WTC11 (cell line): ENCODE results near the gene FAM199X. TPM values are rescaled to one million over a fixed set of nuclear protein-coding genes. Genes with fewer than 3 reads are reported as not detected.

Experiments
- ATAC-seq: fragments of 200-7000 bp; cut with Tn5 transposase; 2 replicates; pipeline ENCODE4 v1.10.0; 2021; ENCODE audit warnings: mild to moderate bottlenecking, moderate library complexity
- Bru-seq: library from RNA; stranded (reverse); fragments of 400-500 nt; gene quantifications from one replicate; lab custom pipeline; 2021; lab: Mats Ljungman, UMichigan
- CTCF ChIA-PET: fragments of 300-600 bp; sonication (Branson Sonifier 250); formaldehyde crosslinking; loops from one replicate; lab custom pipeline; 2021; ENCODE audit warnings: antibody characterized with exemption; lab: Charles Lee
- POLR2A ChIA-PET: fragments of 350-600 bp; sonication (Branson Sonifier 250); formaldehyde crosslinking; loops from one replicate; lab custom pipeline; 2021; ENCODE audit warnings: antibody characterized with exemption; lab: Charles Lee
- DNase-seq: peaks from one replicate; pipeline ENCODE4 v3.0.0; 2021; ENCODE audit warnings: low spot score
- H3K27ac Mint-ChIP-seq: 2 replicates; pipeline ENCODE4 v1.8.0; 2021; ENCODE audit warnings: mixed read lengths
- H3K27me3 Mint-ChIP-seq: 2 replicates; pipeline ENCODE4 v1.8.0; 2021; ENCODE audit warnings: low read depth, mild to moderate bottlenecking, moderate library complexity, mixed read lengths
- H3K36me3 Mint-ChIP-seq: 2 replicates; pipeline ENCODE4 v1.8.0; 2021; ENCODE audit warnings: mixed read lengths
- H3K4me1 Mint-ChIP-seq: 2 replicates; pipeline ENCODE4 v1.8.0; 2022; ENCODE audit warnings: mixed read lengths
- H3K4me3 Mint-ChIP-seq: 2 replicates; pipeline ENCODE4 v1.8.0; 2021; ENCODE audit warnings: mild to moderate bottlenecking, moderate library complexity, mixed read lengths
- H3K9me3 Mint-ChIP-seq: 2 replicates; pipeline ENCODE4 v1.8.0; 2021; ENCODE audit warnings: mixed read lengths
- ESRRA ChIP-seq: sonication (generic); formaldehyde crosslinking; IDR thresholded peaks from 2 replicates; pipeline ENCODE4 v1.8.1; 2022; ENCODE audit warnings: mild to moderate bottlenecking, missing genetic modification reagents, borderline replicate concordance
- ETV6 ChIP-seq: sonication (generic); formaldehyde crosslinking; IDR thresholded peaks from 2 replicates; pipeline ENCODE4 v1.8.1; 2022; ENCODE audit warnings: mild to moderate bottlenecking, missing genetic modification reagents
- FOXK1 ChIP-seq: sonication (generic); formaldehyde crosslinking; IDR thresholded peaks from 2 replicates; pipeline ENCODE4 v1.8.0; 2022; ENCODE audit warnings: mild to moderate bottlenecking, moderate library complexity, missing genetic modification reagents
- FOXP1 ChIP-seq: sonication (generic); formaldehyde crosslinking; IDR thresholded peaks from 2 replicates; pipeline ENCODE4 v1.8.0; 2022; ENCODE audit warnings: missing genetic modification reagents, mild to moderate bottlenecking, moderate library complexity, borderline replicate concordance
- JUN ChIP-seq: sonication (generic); formaldehyde crosslinking; IDR thresholded peaks from 2 replicates; pipeline ENCODE4 v1.8.0; 2023; ENCODE audit warnings: mild to moderate bottlenecking, missing genetic modification reagents
- KAT7 ChIP-seq: sonication (generic); formaldehyde crosslinking; IDR thresholded peaks from 2 replicates; pipeline ENCODE4 v1.8.1; 2023; ENCODE audit warnings: missing genetic modification reagents, mild to moderate bottlenecking, borderline replicate concordance
- RORB ChIP-seq: fragments of 250-450 bp; sonication (Bioruptor Pico); IDR thresholded peaks from 2 replicates; pipeline ENCODE4 v1.9.0; 2021; ENCODE audit warnings: mild to moderate bottlenecking
- SMAD3 ChIP-seq: sonication (generic); formaldehyde crosslinking; IDR thresholded peaks from 2 replicates; pipeline ENCODE4 v1.8.0; 2022; ENCODE audit warnings: missing genetic modification reagents, mild to moderate bottlenecking, borderline replicate concordance
- SP1 ChIP-seq: sonication (generic); formaldehyde crosslinking; conservative IDR thresholded peaks from 2 replicates; pipeline ENCODE4 v1.8.1; 2022; ENCODE audit warnings: missing genetic modification reagents
- ZNF396 ChIP-seq: fragments of 250-450 bp; sonication (Bioruptor Pico); IDR thresholded peaks from 2 replicates; pipeline ENCODE4 v1.8.0; 2021; ENCODE audit warnings: mild to moderate bottlenecking, moderate library complexity, borderline replicate concordance
- long read RNA-seq, 3 experiments: library from RNA in 1 of 3; library from capped mRNA in 1 of 3; library from polyadenylated mRNA in 1 of 3; unstranded in 2 of 3; stranded (forward) in 1 of 3; transcript quantifications; one replicate each; pipeline ENCODE4 v2.0.0, GENCODE V29; 2021
- total RNA-seq: library from RNA; stranded (reverse); gene quantifications from 3 replicates; pipeline ENCODE4 v1.2.3, GENCODE V29; 2021
- TF ChIP-seq, protein P1 (sequence below): sonication (generic); formaldehyde crosslinking; IDR thresholded peaks from 2 replicates; pipeline ENCODE4 v1.8.1; 2022; ENCODE audit warnings: mild to moderate bottlenecking, moderate library complexity, missing genetic modification reagents
- TF ChIP-seq, protein P2 (sequence below): sonication (generic); formaldehyde crosslinking; IDR thresholded peaks from 2 replicates; pipeline ENCODE4 v1.8.1; 2023; ENCODE audit warnings: mild to moderate bottlenecking, moderate library complexity, missing genetic modification reagents
- TF ChIP-seq, protein P3 (sequence below): sonication (generic); formaldehyde crosslinking; IDR thresholded peaks from 2 replicates; pipeline ENCODE4 v1.8.0; 2022; ENCODE audit warnings: mild to moderate bottlenecking, missing genetic modification reagents
- TF ChIP-seq, protein P4 (sequence below): sonication (generic); formaldehyde crosslinking; IDR thresholded peaks from 2 replicates; pipeline ENCODE4 v1.8.0; 2023; ENCODE audit warnings: missing genetic modification reagents, mild to moderate bottlenecking, borderline replicate concordance
- TF ChIP-seq, protein P5 (sequence below): fragments of 250-450 bp; sonication (Bioruptor Pico); IDR thresholded peaks from 2 replicates; pipeline ENCODE4 v1.9.0; 2021; ENCODE audit warnings: mild to moderate bottlenecking, borderline replicate concordance
- TF ChIP-seq, protein P6 (sequence below): sonication (generic); formaldehyde crosslinking; IDR thresholded peaks from 2 replicates; pipeline ENCODE4 v1.8.0; 2022; ENCODE audit warnings: mild to moderate bottlenecking, missing genetic modification reagents
- TF ChIP-seq, protein P7 (sequence below): fragments of 200-600 bp; IDR thresholded peaks from 2 replicates; pipeline ENCODE4 v1.8.0; 2022; ENCODE audit warnings: antibody characterized with exemption

FAM199X gene
- 13.2 to 14.5 TPM (median 13.5 TPM) in 3 replicates for total RNA-seq
- percentile 82 among the genes with signal in this experiment for Bru-seq, nascent RNA
- long read RNA-seq, experiment 1, full-length matches to known transcripts, result 95 of 144 reads
- long read RNA-seq, experiment 1, partial matches to known transcripts, result 31 of 144 reads
- long read RNA-seq, experiment 1, other reads (novel, unspliced or antisense), result 18 of 144 reads
- long read RNA-seq, experiment 2, full-length matches to known transcripts, result 8 of 24 reads
- long read RNA-seq, experiment 2, partial matches to known transcripts, result 2 of 24 reads
- long read RNA-seq, experiment 2, other reads (novel, unspliced or antisense), result 14 of 24 reads
- long read RNA-seq, experiment 3, partial matches to known transcripts, result 1 of 1 reads
- long read RNA-seq, experiment 3, other reads (novel, unspliced or antisense), result 0 of 1 reads

DNA sequence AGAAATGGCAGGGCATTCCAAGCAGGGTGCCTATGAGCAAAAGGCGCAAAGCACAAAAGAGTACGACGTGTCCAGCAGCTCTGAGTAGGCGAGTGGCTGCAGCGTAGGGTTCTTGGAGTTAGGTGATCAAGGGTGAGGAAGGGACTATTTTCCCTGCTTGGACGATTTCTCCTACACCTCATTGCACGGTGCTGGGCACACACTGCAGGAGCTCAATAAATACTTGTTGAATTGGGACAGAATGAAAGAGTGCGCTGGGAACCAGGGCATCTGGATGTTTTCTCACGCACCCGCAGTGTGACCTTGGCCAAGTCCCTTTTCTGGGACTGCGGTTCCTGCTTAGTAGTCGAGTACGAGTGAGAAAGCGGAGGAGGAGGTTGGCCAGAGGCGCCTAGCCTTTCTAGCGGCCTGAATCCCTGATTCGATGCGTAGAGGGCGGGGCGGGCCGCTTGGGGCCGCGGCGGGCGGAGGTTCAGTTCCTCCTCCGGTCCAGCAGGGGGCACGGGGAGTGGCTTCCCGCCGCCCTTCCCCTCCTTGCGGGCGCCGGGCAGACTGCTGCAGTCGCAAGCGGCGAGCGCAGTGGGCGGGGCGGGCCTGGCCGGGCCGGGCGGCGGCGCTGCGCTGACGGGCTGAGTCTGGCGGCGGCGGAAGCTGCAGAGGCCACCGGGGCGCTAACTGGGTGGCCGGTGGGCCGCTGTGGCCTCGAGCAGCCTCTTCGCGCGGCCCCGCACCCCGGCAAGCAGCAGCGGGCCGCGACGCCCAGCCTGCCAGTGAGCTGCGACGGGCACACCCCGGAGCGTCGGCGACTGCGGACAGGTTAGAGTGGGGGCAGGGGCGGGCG lies at the start of gene FAM199X:
Gene FAM199X, plus strand, starts transcription at position 560 of the 841 bp plus-strand sequence. CDS start 333 bp downstream, outside the sequence.
- no peaks in the 10 kb centered on the region for H3K36me3 Mint-ChIP-seq
- DNase-seq (peak; percentile 90), ATAC-seq (peak; percentile 94)
- H3K9me3 Mint-ChIP-seq, result no peaks in the 10 kb centered on the region
- CTCF ChIA-PET, result interaction anchor here (0.5 to 1.9 kb wide), 4 partner anchors 9 to 104 kb away, joined by 3 to 22 read pairs (median 6); partner anchors contain the start of gene SLC25A53
- POLR2A ChIA-PET, result interaction anchor here (1.8 kb wide), 1 partner anchor 9 kb away, joined by 12 read pairs; the partner anchor contains the start of gene SLC25A53
- H3K4me3 Mint-ChIP-seq, result peak within 1 kb of the TSS; percentile 79
- H3K27me3 Mint-ChIP-seq, result no peaks in the 10 kb centered on the region
- H3K27ac Mint-ChIP-seq, result peak within 1 kb of the TSS; percentile 91
- TF ChIP-seq, protein P1, sequence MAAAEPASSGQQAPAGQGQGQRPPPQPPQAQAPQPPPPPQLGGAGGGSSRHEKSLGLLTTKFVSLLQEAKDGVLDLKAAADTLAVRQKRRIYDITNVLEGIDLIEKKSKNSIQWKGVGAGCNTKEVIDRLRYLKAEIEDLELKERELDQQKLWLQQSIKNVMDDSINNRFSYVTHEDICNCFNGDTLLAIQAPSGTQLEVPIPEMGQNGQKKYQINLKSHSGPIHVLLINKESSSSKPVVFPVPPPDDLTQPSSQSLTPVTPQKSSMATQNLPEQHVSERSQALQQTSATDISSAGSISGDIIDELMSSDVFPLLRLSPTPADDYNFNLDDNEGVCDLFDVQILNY, result 0 out of 2 replicates have a peak, but pooled peaks have one; percentile 22
- 0 out of 2 replicates have a peak, but pooled peaks have one; percentile 27 for TF ChIP-seq KAT7
- TF ChIP-seq RORB (CRISPR knock-in tag), result no peak
- TF ChIP-seq JUN (CRISPR knock-in tag), result no peak
- TF ChIP-seq FOXK1 (CRISPR knock-in tag), result 0 out of 2 replicates have a peak, but pooled peaks have one; percentile 12
- TF ChIP-seq ETV6 (CRISPR knock-in tag), result 0 out of 2 replicates have a peak, but pooled peaks have one; percentile 43
- TF ChIP-seq, protein P2, sequence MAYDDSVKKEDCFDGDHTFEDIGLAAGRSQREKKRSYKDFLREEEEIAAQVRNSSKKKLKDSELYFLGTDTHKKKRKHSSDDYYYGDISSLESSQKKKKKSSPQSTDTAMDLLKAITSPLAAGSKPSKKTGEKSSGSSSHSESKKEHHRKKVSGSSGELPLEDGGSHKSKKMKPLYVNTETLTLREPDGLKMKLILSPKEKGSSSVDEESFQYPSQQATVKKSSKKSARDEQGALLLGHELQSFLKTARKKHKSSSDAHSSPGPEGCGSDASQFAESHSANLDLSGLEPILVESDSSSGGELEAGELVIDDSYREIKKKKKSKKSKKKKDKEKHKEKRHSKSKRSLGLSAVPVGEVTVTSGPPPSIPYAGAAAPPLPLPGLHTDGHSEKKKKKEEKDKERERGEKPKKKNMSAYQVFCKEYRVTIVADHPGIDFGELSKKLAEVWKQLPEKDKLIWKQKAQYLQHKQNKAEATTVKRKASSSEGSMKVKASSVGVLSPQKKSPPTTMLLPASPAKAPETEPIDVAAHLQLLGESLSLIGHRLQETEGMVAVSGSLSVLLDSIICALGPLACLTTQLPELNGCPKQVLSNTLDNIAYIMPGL (CRISPR knock-in tag), result no peak
- TF ChIP-seq SP1 (CRISPR knock-in tag), result peak; percentile 68
- TF ChIP-seq, protein P3, sequence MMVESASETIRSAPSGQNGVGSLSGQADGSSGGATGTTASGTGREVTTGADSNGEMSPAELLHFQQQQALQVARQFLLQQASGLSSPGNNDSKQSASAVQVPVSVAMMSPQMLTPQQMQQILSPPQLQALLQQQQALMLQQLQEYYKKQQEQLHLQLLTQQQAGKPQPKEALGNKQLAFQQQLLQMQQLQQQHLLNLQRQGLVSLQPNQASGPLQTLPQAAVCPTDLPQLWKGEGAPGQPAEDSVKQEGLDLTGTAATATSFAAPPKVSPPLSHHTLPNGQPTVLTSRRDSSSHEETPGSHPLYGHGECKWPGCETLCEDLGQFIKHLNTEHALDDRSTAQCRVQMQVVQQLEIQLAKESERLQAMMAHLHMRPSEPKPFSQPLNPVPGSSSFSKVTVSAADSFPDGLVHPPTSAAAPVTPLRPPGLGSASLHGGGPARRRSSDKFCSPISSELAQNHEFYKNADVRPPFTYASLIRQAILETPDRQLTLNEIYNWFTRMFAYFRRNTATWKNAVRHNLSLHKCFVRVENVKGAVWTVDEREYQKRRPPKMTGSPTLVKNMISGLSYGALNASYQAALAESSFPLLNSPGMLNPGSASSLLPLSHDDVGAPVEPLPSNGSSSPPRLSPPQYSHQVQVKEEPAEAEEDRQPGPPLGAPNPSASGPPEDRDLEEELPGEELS (CRISPR knock-in tag), result peak; percentile 6; the same call in 1 of the 2 replicates
- TF ChIP-seq, protein P4, sequence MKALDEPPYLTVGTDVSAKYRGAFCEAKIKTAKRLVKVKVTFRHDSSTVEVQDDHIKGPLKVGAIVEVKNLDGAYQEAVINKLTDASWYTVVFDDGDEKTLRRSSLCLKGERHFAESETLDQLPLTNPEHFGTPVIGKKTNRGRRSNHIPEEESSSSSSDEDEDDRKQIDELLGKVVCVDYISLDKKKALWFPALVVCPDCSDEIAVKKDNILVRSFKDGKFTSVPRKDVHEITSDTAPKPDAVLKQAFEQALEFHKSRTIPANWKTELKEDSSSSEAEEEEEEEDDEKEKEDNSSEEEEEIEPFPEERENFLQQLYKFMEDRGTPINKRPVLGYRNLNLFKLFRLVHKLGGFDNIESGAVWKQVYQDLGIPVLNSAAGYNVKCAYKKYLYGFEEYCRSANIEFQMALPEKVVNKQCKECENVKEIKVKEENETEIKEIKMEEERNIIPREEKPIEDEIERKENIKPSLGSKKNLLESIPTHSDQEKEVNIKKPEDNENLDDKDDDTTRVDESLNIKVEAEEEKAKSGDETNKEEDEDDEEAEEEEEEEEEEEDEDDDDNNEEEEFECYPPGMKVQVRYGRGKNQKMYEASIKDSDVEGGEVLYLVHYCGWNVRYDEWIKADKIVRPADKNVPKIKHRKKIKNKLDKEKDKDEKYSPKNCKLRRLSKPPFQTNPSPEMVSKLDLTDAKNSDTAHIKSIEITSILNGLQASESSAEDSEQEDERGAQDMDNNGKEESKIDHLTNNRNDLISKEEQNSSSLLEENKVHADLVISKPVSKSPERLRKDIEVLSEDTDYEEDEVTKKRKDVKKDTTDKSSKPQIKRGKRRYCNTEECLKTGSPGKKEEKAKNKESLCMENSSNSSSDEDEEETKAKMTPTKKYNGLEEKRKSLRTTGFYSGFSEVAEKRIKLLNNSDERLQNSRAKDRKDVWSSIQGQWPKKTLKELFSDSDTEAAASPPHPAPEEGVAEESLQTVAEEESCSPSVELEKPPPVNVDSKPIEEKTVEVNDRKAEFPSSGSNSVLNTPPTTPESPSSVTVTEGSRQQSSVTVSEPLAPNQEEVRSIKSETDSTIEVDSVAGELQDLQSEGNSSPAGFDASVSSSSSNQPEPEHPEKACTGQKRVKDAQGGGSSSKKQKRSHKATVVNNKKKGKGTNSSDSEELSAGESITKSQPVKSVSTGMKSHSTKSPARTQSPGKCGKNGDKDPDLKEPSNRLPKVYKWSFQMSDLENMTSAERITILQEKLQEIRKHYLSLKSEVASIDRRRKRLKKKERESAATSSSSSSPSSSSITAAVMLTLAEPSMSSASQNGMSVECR (CRISPR knock-in tag), result no peak
- TF ChIP-seq, protein P5, sequence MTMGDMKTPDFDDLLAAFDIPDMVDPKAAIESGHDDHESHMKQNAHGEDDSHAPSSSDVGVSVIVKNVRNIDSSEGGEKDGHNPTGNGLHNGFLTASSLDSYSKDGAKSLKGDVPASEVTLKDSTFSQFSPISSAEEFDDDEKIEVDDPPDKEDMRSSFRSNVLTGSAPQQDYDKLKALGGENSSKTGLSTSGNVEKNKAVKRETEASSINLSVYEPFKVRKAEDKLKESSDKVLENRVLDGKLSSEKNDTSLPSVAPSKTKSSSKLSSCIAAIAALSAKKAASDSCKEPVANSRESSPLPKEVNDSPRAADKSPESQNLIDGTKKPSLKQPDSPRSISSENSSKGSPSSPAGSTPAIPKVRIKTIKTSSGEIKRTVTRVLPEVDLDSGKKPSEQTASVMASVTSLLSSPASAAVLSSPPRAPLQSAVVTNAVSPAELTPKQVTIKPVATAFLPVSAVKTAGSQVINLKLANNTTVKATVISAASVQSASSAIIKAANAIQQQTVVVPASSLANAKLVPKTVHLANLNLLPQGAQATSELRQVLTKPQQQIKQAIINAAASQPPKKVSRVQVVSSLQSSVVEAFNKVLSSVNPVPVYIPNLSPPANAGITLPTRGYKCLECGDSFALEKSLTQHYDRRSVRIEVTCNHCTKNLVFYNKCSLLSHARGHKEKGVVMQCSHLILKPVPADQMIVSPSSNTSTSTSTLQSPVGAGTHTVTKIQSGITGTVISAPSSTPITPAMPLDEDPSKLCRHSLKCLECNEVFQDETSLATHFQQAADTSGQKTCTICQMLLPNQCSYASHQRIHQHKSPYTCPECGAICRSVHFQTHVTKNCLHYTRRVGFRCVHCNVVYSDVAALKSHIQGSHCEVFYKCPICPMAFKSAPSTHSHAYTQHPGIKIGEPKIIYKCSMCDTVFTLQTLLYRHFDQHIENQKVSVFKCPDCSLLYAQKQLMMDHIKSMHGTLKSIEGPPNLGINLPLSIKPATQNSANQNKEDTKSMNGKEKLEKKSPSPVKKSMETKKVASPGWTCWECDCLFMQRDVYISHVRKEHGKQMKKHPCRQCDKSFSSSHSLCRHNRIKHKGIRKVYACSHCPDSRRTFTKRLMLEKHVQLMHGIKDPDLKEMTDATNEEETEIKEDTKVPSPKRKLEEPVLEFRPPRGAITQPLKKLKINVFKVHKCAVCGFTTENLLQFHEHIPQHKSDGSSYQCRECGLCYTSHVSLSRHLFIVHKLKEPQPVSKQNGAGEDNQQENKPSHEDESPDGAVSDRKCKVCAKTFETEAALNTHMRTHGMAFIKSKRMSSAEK (CRISPR knock-in tag), result no peak
- TF ChIP-seq ESRRA (CRISPR knock-in tag), result 0 out of 2 replicates have a peak, but pooled peaks have one; percentile 26
- peak; percentile 39; the same call in 1 of the 2 replicates for TF ChIP-seq FOXP1
- TF ChIP-seq, protein P6, sequence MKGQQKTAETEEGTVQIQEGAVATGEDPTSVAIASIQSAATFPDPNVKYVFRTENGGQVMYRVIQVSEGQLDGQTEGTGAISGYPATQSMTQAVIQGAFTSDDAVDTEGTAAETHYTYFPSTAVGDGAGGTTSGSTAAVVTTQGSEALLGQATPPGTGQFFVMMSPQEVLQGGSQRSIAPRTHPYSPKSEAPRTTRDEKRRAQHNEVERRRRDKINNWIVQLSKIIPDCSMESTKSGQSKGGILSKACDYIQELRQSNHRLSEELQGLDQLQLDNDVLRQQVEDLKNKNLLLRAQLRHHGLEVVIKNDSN (CRISPR knock-in tag), result no peak
- no peak for TF ChIP-seq SMAD3 (CRISPR knock-in tag)
- TF ChIP-seq, protein P7, sequence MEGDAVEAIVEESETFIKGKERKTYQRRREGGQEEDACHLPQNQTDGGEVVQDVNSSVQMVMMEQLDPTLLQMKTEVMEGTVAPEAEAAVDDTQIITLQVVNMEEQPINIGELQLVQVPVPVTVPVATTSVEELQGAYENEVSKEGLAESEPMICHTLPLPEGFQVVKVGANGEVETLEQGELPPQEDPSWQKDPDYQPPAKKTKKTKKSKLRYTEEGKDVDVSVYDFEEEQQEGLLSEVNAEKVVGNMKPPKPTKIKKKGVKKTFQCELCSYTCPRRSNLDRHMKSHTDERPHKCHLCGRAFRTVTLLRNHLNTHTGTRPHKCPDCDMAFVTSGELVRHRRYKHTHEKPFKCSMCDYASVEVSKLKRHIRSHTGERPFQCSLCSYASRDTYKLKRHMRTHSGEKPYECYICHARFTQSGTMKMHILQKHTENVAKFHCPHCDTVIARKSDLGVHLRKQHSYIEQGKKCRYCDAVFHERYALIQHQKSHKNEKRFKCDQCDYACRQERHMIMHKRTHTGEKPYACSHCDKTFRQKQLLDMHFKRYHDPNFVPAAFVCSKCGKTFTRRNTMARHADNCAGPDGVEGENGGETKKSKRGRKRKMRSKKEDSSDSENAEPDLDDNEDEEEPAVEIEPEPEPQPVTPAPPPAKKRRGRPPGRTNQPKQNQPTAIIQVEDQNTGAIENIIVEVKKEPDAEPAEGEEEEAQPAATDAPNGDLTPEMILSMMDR, result peak; percentile 32; the same call in 1 of the 2 replicates
- no peak for TF ChIP-seq ZNF396 (CRISPR knock-in tag)
- peaks cover 18% of the 10 kb centered on the region for H3K4me1 Mint-ChIP-seq
